Dendritic cell treated with granulocyte-macrophage colony-stimulating factor and Interleukin-4, amounts not matched to agents 40 ng/mL and 50 ng/mL, for 4 days (primary cell): Measurements from ENCODE around the gene ELOVL3.
"Not testable (repeated sequence)": the region's sequence is repeated elsewhere in the genome, so short reads cannot be mapped to it uniquely, and the experiment has no call there.

Experiments used
- H3K27ac Mint-ChIP-seq: one replicate; pipeline ENCODE4 v1.8.0; 2022; ENCODE audit warnings: mild to moderate bottlenecking, mixed read lengths
- H3K27me3 Mint-ChIP-seq: one replicate; pipeline ENCODE4 v1.8.0; 2022; ENCODE audit warnings: mild to moderate bottlenecking, mixed read lengths
- H3K36me3 Mint-ChIP-seq: one replicate; pipeline ENCODE4 v1.8.0; 2022; ENCODE audit warnings: low read depth, mixed read lengths
- H3K4me1 Mint-ChIP-seq: one replicate; pipeline ENCODE4 v1.8.0; 2022; ENCODE audit warnings: low read depth, mixed read lengths
- H3K4me3 Mint-ChIP-seq: one replicate; pipeline ENCODE4 v1.8.0; 2022; ENCODE audit warnings: mild to moderate bottlenecking, moderate library complexity, mixed read lengths
- H3K9me3 Mint-ChIP-seq: one replicate; pipeline ENCODE4 v1.8.0; 2022; ENCODE audit warnings: mixed read lengths
- intact Hi-C: fragments of 100-400 bp; cut with micrococcal nuclease; formaldehyde crosslinking; loops from one replicate; pipeline ENCODE4 v1.15.0; 2022

Gene ELOVL3

GRCh38 chr10:102225646-102226541 is at the start of gene ELOVL3:
Gene ELOVL3, plus strand, starts transcription at chr10:102226299. Its CDS starts 250 bp downstream, at chr10:102226549.
- H3K27ac Mint-ChIP-seq = peak within 1 kb of the TSS; percentile 57
- H3K27me3 Mint-ChIP-seq = peaks cover 37% of the 10 kb centered on the region
- H3K36me3 Mint-ChIP-seq = no peaks in the 10 kb centered on the region
- intact Hi-C loops = loop anchor here (5.0 kb wide), 2 partner anchors 59 to 171 kb away; partner anchors contain the start of gene NFKB2
- H3K4me3 Mint-ChIP-seq = peak within 1 kb of the TSS; percentile 83
- H3K4me1 Mint-ChIP-seq = peaks cover 41% of the 10 kb centered on the region
- no peaks in the 10 kb centered on the region for H3K9me3 Mint-ChIP-seq

GRCh38 chr10:102184606-102185005 is 41.5 kb upstream of the ELOVL3 start:
- peaks cover 14% of the 10 kb centered on the region for H3K4me1 Mint-ChIP-seq
- intact Hi-C loops = no loop called here
- no peak overlapping the region for H3K27ac Mint-ChIP-seq
- H3K27me3 Mint-ChIP-seq = peaks cover 3% of the 10 kb centered on the region
- H3K9me3 Mint-ChIP-seq = peaks cover 15% of the 10 kb centered on the region
- H3K36me3 Mint-ChIP-seq = no peaks in the 10 kb centered on the region
- H3K4me3 Mint-ChIP-seq = no peak overlapping the region

- peaks cover 15% of the 10 kb centered on the region for H3K4me1 Mint-ChIP-seq
- H3K27ac Mint-ChIP-seq = no peak overlapping the region
- H3K27me3 Mint-ChIP-seq = peaks cover 3% of the 10 kb centered on the region
- no peak overlapping the region for H3K4me3 Mint-ChIP-seq
- peaks cover 15% of the 10 kb centered on the region for H3K9me3 Mint-ChIP-seq
- intact Hi-C loops = no loop called here
- no peaks in the 10 kb centered on the region for H3K36me3 Mint-ChIP-seq
Measured at GRCh38 chr10:102185272-102185671, 40.8 kb upstream of the ELOVL3 start.

GRCh38 chr10:102185811-102186527 is 40.1 kb upstream of the ELOVL3 start:
- intact Hi-C loops = no loop called here
- H3K36me3 Mint-ChIP-seq = no peaks in the 10 kb centered on the region

GRCh38 chr10:102188298-102188940 is 37.7 kb upstream of the ELOVL3 start:
- intact Hi-C loops = no loop called here
- Mint-ChIP-seq H3K4me3 (no peak overlapping the region), H3K36me3 (no peaks in the 10 kb centered on the region), H3K9me3 (peaks cover 28% of the 10 kb centered on the region), H3K27ac (peak overlapping the region; percentile 15), H3K4me1 (peaks cover 19% of the 10 kb centered on the region), H3K27me3 (no peaks in the 10 kb centered on the region)

More at GRCh38 chr10:102185811-102186527, 40.1 kb upstream of the ELOVL3 start:
- Mint-ChIP-seq H3K4me3 (no peak overlapping the region), H3K27ac (no peak overlapping the region), H3K4me1 (peaks cover 15% of the 10 kb centered on the region), H3K27me3 (no peaks in the 10 kb centered on the region), H3K9me3 (peaks cover 15% of the 10 kb centered on the region)

- intact Hi-C loops, H3K36me3 Mint-ChIP-seq, H3K27me3 Mint-ChIP-seq: not testable (repeated sequence)
- Mint-ChIP-seq H3K4me1 (peaks cover 21% of the 10 kb centered on the region), H3K27ac (peak overlapping the region; percentile 15), H3K4me3 (peak overlapping the region; percentile 46), H3K9me3 (peaks cover 27% of the 10 kb centered on the region)
Measured at GRCh38 chr10:102188941-102189898, 36.9 kb upstream of the ELOVL3 start.

GRCh38 chr10:102191956-102192355 is 34.1 kb upstream of the ELOVL3 start:
- H3K27me3 Mint-ChIP-seq = no peaks in the 10 kb centered on the region
- H3K36me3 Mint-ChIP-seq = no peaks in the 10 kb centered on the region
- no peak overlapping the region for H3K27ac Mint-ChIP-seq
- H3K9me3 Mint-ChIP-seq = peaks cover 13% of the 10 kb centered on the region
- peaks cover 21% of the 10 kb centered on the region for H3K4me1 Mint-ChIP-seq
- intact Hi-C loops = no loop called here
- no peak overlapping the region for H3K4me3 Mint-ChIP-seq

GRCh38 chr10:102195296-102195870 is 30.7 kb upstream of the ELOVL3 start:
- peaks cover 6% of the 10 kb centered on the region for H3K4me1 Mint-ChIP-seq
- no peaks in the 10 kb centered on the region for H3K27me3 Mint-ChIP-seq
- H3K9me3 Mint-ChIP-seq = peaks cover 13% of the 10 kb centered on the region
- no peaks in the 10 kb centered on the region for H3K36me3 Mint-ChIP-seq
- no peak overlapping the region for H3K27ac Mint-ChIP-seq
- no peak overlapping the region for H3K4me3 Mint-ChIP-seq
- intact Hi-C loops = no loop called here

GRCh38 chr10:102196893-102197292 is 29.2 kb upstream of the ELOVL3 start:
- no peak overlapping the region for H3K4me3 Mint-ChIP-seq
- intact Hi-C loops = no loop called here
- H3K36me3 Mint-ChIP-seq = no peaks in the 10 kb centered on the region
- no peaks in the 10 kb centered on the region for H3K27me3 Mint-ChIP-seq
- H3K27ac Mint-ChIP-seq = no peak overlapping the region
- peaks cover 6% of the 10 kb centered on the region for H3K4me1 Mint-ChIP-seq
- H3K9me3 Mint-ChIP-seq = peaks cover 7% of the 10 kb centered on the region

GRCh38 chr10:102198027-102198426 is 28.1 kb upstream of the ELOVL3 start:
- no peaks in the 10 kb centered on the region for H3K9me3 Mint-ChIP-seq
- H3K4me1 Mint-ChIP-seq = peaks cover 12% of the 10 kb centered on the region
- H3K36me3 Mint-ChIP-seq = no peaks in the 10 kb centered on the region
- H3K4me3 Mint-ChIP-seq = no peak overlapping the region
- no peak overlapping the region for H3K27ac Mint-ChIP-seq
- intact Hi-C loops = no loop called here
- H3K27me3 Mint-ChIP-seq = no peaks in the 10 kb centered on the region

- Mint-ChIP-seq H3K27me3 (no peaks in the 10 kb centered on the region), H3K9me3 (peaks cover 12% of the 10 kb centered on the region), H3K27ac (no peak overlapping the region), H3K36me3 (no peaks in the 10 kb centered on the region), H3K4me1 (peaks cover 6% of the 10 kb centered on the region), H3K4me3 (no peak overlapping the region)
- intact Hi-C loops = no loop called here
Measured at GRCh38 chr10:102200751-102201640, 25.1 kb upstream of the ELOVL3 start.

- no peaks in the 10 kb centered on the region for H3K27me3 Mint-ChIP-seq
- H3K27ac Mint-ChIP-seq = no peak overlapping the region
- intact Hi-C loops = no loop called here
- H3K4me3 Mint-ChIP-seq = no peak overlapping the region
- H3K4me1 Mint-ChIP-seq = peaks cover 6% of the 10 kb centered on the region
- H3K36me3 Mint-ChIP-seq = no peaks in the 10 kb centered on the region
- peaks cover 12% of the 10 kb centered on the region for H3K9me3 Mint-ChIP-seq
Measured at GRCh38 chr10:102202386-102202785, 23.7 kb upstream of the ELOVL3 start.
